ENCODE data around the gene FOXP1.

- no peak for TF ChIP-seq CTCF (IDR thresholded peaks at IDR 0.05)
- TF ChIP-seq POLR2A (IDR thresholded peaks at IDR 0.05), result no peak
Observed at GRCh38 chr3:71443332-71443731, 140.2 kb downstream of the FOXP1 start.

Data from adrenal gland (tissue), 5 donors.